Rectal smooth muscle tissue (tissue), 1 donor: ENCODE results near the gene TOMM22.

Experiments
- H3K27ac ChIP-seq: one replicate; pipeline ENCODE4 v1.7.0; 2013; ENCODE audit warnings: low read depth, low read length, inconsistent platforms
- H3K27me3 ChIP-seq: one replicate; pipeline ENCODE4 v1.7.0; 2013; ENCODE audit warnings: low read length; ENCODE audit not compliant: control insufficient read depth, insufficient read depth
- H3K36me3 ChIP-seq: one replicate; pipeline ENCODE4 v1.7.0; 2013; ENCODE audit warnings: low read length; ENCODE audit not compliant: control insufficient read depth, insufficient read depth
- H3K4me1 ChIP-seq: one replicate; pipeline ENCODE4 v1.7.0; 2013; ENCODE audit warnings: low read length; ENCODE audit not compliant: control insufficient read depth, insufficient read depth
- H3K4me3 ChIP-seq: one replicate; pipeline ENCODE4 v1.7.0; 2013; ENCODE audit warnings: low read length
- H3K9ac ChIP-seq: one replicate; pipeline ENCODE4 v1.7.0; 2013; ENCODE audit warnings: low read length

TOMM22 gene

GRCh38 chr22:38699784-38700183, 18.0 kb downstream of the TOMM22 start:
- H3K4me1 ChIP-seq = peaks cover 29% of the 10 kb centered on the region
- no peaks in the 10 kb centered on the region for H3K27me3 ChIP-seq
- no peaks in the 10 kb centered on the region for H3K36me3 ChIP-seq
- peak overlapping the region; percentile 27 for H3K9ac ChIP-seq
- H3K27ac ChIP-seq = peak overlapping the region; percentile 93
- H3K4me3 ChIP-seq = peak overlapping the region; percentile 65

- Histone ChIP-seq H3K4me1 (peaks cover 32% of the 10 kb centered on the region), H3K4me3 (peak overlapping the region; percentile 65), H3K27ac (peak overlapping the region; percentile 93)
Observed at GRCh38 chr22:38700270-38700788, 18.6 kb downstream of the TOMM22 start.

GRCh38 chr22:38700789-38701628, 19.3 kb downstream of the TOMM22 start, which contains the start of gene JOSD1:
Gene JOSD1, minus strand, starts transcription at chr22:38700943. Its CDS starts 956 bp downstream, at chr22:38699987.
- Histone ChIP-seq H3K27me3 (no peaks in the 10 kb centered on the region), H3K27ac (peak within 1 kb of the TSS; percentile 93), H3K4me1 (peaks cover 32% of the 10 kb centered on the region), H3K36me3 (no peaks in the 10 kb centered on the region), H3K4me3 (peak within 1 kb of the TSS; percentile 65), H3K9ac (peak within 1 kb of the TSS; percentile 88)

More at GRCh38 chr22:38700270-38700788, 18.6 kb downstream of the TOMM22 start:
- Histone ChIP-seq H3K9ac (peak overlapping the region; percentile 47), H3K36me3 (no peaks in the 10 kb centered on the region), H3K27me3 (no peaks in the 10 kb centered on the region)

DNA sequence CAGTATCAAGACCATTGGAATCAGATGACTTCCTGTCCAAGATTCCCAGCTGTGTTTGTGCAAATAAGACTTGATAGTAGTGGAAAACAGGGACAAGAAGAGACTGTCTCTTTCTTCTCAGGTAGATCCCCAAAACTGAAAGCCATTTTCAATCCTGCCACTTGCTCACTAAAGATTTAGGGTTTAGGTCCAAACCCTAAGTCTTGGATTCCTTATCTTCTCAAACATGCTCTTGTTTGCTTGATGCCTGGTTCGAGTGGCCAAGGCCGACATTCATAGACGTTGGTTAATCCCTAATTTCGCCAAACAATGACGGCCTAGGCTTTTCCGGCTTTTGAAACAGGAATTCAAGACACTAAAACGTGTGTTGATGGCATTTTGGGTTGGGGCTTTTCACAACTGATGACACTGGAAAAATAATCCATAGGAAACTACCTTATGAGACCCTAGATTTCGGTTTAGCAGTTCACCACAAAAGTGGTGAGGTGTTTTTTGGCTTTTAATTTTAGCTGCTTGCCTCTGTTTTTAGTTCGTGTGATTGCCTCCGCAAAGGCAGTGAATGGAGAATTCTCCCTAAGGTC, 23.0 kb downstream of the TOMM22 start:
- H3K9ac ChIP-seq = no peak overlapping the region
- H3K27ac ChIP-seq = peak overlapping the region; percentile 63
- peaks cover 19% of the 10 kb centered on the region for H3K4me1 ChIP-seq
- H3K27me3 ChIP-seq = no peaks in the 10 kb centered on the region
- peak overlapping the region; percentile 45 for H3K4me3 ChIP-seq
- no peaks in the 10 kb centered on the region for H3K36me3 ChIP-seq

DNA sequence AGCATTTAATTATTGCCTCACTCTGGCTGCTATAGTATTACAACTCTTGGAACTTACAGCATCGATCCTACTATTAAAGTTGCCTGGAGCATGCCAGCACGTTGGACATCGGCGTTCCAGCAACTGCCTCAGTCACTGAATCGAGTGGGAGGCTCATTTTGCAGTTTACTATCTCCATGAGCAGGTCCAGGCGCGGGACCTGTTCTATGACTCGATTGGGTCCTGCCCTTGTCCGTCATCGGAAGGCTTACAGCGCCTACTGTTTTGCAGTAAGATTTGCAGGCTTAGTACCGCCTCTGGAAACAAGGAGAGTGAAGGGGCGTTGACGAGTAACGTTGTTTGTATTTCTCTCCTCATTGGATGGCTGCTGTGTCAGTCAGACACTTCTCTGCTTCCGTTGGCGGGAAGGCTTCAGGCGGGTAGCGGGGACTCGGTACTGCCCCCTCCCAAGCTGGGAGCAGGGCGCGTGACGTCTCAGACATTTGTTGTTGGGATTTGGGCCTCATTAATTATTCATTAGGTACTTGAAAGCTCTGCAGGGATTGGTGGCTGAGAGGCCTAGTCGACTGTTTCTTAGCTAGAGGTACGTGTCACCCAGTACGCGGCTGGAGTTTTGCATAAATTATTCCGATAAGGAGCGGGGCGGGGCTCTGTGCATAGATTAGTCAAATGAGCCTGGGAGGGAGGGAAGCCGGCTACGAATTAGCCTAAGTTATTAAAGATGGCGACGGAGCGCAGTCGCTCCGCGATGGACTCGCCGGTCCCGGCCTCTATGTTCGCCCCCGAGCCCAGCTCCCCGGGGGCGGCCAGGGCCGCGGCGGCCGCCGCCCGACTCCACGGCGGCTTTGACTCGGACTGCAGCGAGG, 23.7 kb downstream of the TOMM22 start, which contains the start of gene GTPBP1:
Gene GTPBP1, plus strand, starts transcription at position 710 of the 866 bp plus-strand sequence. Its CDS starts 12 bp downstream, at position 722.
- H3K27ac ChIP-seq = peak within 1 kb of the TSS; percentile 92
- peaks cover 17% of the 10 kb centered on the region for H3K4me1 ChIP-seq

DNA sequence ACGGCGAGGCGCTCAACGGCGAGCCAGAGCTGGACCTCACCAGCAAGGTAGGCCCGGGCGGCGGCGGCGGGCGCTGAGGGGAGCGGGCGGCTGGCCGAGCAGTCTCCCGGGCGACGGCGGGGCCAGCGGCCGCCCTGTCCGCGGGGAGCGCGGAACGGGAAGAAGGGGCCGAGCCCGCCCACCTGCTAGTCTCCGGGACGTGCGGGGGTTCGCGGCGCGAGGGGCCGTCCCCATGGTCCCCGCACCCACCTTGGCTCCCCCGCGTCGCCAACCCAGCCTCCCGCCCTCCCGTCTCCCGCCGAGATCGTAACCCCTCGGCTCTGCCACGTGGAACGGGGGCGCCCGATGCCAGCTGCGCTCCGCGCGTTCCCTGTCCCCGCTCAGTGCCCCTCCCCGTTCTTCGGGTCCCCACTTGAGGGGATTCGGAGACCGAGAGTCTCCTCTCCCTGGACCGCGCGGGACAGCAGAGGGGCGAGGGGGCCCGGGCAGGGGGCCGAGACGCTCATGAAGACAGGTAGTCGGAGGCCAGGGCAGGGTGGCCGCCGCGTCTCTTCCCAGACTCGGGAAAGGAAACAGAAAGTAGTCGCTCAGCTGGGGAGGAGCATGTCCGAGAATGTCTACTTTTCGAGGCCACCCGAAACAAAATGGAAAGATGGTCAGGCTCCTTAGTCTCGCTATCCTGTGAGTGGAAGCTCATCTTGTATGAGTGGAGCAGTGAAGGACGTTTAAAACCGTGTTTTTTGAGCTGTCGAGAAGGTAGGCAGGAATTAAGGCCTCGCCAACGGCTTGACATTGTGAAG, 24.5 kb downstream of the TOMM22 start:
- Histone ChIP-seq H3K9ac (peak overlapping the region; percentile 89), H3K27me3 (no peaks in the 10 kb centered on the region), H3K4me1 (peaks cover 17% of the 10 kb centered on the region), H3K27ac (peak overlapping the region; percentile 92), H3K36me3 (no peaks in the 10 kb centered on the region), H3K4me3 (peak overlapping the region; percentile 83)

More for the DNA sequence above, 23.7 kb downstream of the TOMM22 start, which contains the start of gene GTPBP1:
- Histone ChIP-seq H3K27me3 (no peaks in the 10 kb centered on the region), H3K9ac (peak within 1 kb of the TSS; percentile 89), H3K36me3 (no peaks in the 10 kb centered on the region), H3K4me3 (peak within 1 kb of the TSS; percentile 83)

DNA sequence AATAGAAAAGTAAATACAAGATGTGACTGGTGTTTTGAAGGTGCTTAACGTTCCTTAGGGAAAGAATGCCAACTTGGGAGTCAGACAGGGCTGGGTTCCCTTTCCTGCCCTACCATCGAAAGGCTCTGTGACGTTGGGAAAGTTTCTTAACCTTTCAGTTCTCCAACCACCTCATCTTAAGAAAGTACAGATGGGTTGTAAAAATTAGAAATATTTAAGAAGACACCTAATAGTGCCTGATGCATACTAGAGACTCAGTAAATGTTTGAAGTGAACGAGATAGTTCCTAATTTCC, 25.1 kb downstream of the TOMM22 start:
- H3K4me1 ChIP-seq = peaks cover 14% of the 10 kb centered on the region

GRCh38 chr22:38707346-38707745, 25.6 kb downstream of the TOMM22 start:
- no peaks in the 10 kb centered on the region for H3K27me3 ChIP-seq
- H3K36me3 ChIP-seq = no peaks in the 10 kb centered on the region
- no peak overlapping the region for H3K27ac ChIP-seq
- peak overlapping the region; percentile 83 for H3K4me3 ChIP-seq
- no peak overlapping the region for H3K9ac ChIP-seq
- H3K4me1 ChIP-seq = peaks cover 14% of the 10 kb centered on the region

More for the DNA sequence above, 25.1 kb downstream of the TOMM22 start:
- Histone ChIP-seq H3K27ac (peak overlapping the region; percentile 92), H3K27me3 (no peaks in the 10 kb centered on the region), H3K4me3 (peak overlapping the region; percentile 83), H3K9ac (peak overlapping the region; percentile 89), H3K36me3 (no peaks in the 10 kb centered on the region)

DNA sequence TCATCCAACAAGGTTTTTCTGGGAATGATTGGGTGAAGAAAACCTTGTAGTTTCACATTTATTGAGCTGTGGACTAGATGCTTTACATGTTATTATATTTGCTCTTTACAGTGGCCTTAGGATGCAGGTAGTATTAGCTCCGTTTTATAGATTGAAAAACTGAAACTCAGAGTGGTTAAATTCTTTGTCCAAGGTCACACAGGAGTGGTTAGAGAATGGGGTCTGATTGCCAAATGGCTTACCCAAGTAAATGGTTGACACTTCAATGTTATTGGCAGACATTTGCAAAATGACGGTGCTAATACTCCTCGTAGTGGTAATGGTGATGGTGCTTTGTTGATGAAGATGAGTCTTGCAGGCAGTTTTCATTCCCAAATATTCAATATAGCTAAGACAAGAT, 26.2 kb downstream of the TOMM22 start:
- no peaks in the 10 kb centered on the region for H3K36me3 ChIP-seq
- no peak overlapping the region for H3K27ac ChIP-seq
- peaks cover 14% of the 10 kb centered on the region for H3K4me1 ChIP-seq
- no peak overlapping the region for H3K9ac ChIP-seq
- no peaks in the 10 kb centered on the region for H3K27me3 ChIP-seq
- H3K4me3 ChIP-seq = peak overlapping the region; percentile 83

DNA sequence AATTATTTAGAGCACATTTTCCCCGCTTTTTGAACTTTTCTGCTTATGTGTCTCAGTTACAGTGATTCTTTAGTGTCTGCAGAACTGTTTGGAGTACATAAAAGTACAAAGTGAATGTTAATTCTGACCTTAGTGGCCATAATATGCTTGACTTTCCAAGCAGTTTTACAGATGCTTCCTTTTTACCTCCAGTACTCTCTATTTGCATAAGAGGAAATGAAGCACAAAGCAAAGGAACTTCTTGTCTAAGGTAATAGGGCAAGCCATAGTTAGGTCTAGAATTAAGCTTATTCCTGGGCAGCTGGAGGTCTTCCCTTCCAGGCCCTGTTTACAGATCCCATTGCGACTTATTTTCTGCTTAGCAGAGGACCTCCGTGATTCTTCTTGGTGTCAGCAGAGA, 27.5 kb downstream of the TOMM22 start:
- H3K27ac ChIP-seq = no peak overlapping the region
- peaks cover 14% of the 10 kb centered on the region for H3K4me1 ChIP-seq

DNA sequence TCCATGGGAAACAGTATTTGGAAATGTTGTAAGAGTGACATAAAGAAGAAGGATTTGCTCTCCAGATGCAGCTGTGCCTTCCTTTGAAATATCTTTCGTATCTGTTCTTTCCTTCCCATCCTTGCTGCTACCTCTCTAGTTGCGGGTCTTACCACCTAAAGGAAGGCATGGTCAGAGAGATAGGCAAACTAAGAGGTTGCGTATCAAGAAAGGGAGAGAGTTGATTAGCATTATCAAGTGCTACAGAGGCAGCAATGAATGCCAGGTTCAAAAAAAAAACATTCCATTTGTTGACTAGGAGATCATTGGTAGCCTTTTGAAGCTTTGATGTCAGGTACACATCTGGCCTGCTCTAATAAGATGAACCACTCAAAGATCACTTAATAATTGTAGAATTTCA, 28.6 kb downstream of the TOMM22 start:
- Histone ChIP-seq H3K4me3 (no peak overlapping the region), H3K27ac (no peak overlapping the region), H3K36me3 (no peaks in the 10 kb centered on the region), H3K9ac (no peak overlapping the region), H3K4me1 (peaks cover 8% of the 10 kb centered on the region), H3K27me3 (no peaks in the 10 kb centered on the region)

More for the DNA sequence above, 27.5 kb downstream of the TOMM22 start:
- Histone ChIP-seq H3K36me3 (no peaks in the 10 kb centered on the region), H3K27me3 (no peaks in the 10 kb centered on the region), H3K4me3 (no peak overlapping the region), H3K9ac (no peak overlapping the region)
